Endothelial cell of umbilical vein (primary cell): Measurements from ENCODE around the gene ADCYAP1R1. TPM values are rescaled to one million over a fixed set of nuclear protein-coding genes. Genes with fewer than 3 reads are reported as not detected.

Source experiments
- BruUV-seq: library from RNA; stranded (reverse); fragments of 400-500 nt; replicated peaks from 2 replicates; lab custom pipeline; 2021; lab: Mats Ljungman, UMichigan
- CTCF ChIA-PET: fragments of 300-600, 350-600 bp; sonication (Branson Sonifier 250); formaldehyde crosslinking; loops from one replicate; lab custom pipeline; 2021; ENCODE audit warnings: antibody characterized with exemption, inconsistent platforms; lab: Charles Lee
- POLR2A ChIA-PET: fragments of 300-600, 350-600 bp; sonication (Branson Sonifier 250); formaldehyde crosslinking; loops from one replicate; lab custom pipeline; 2021; ENCODE audit warnings: antibody characterized with exemption, inconsistent platforms; lab: Charles Lee
- DNase-seq: peaks from one replicate; pipeline ENCODE4 v3.0.0-alpha.2; 2011; ENCODE audit warnings: low read depth, low spot score
- FAIRE-seq: peaks from 2 replicates; lab custom pipeline; 2011; peaks lifted over from hg19 to GRCh38; lab: Jason Lieb, UNC
- H2AFZ ChIP-seq: 2 replicates; pipeline ENCODE4 v1.6.0; 2012; ENCODE audit warnings: low read depth, low read length, control low read depth, inconsistent platforms
- H3K27ac ChIP-seq: 2 replicates; pipeline ENCODE4 v1.5.1; 2011; ENCODE audit warnings: low read depth, mild to moderate bottlenecking, control low read depth, low read length, moderate library complexity; ENCODE audit not compliant: insufficient read depth
- H3K27me3 ChIP-seq, 2 experiments: 2 replicates each; pipeline versions ENCODE4 v1.6.0 to v1.6.1; 2011; ENCODE audit warnings: low read length in 2 of 2, mixed read lengths in 1 of 2; ENCODE audit not compliant: control insufficient read depth in 2 of 2, insufficient read depth in 2 of 2
- H3K36me3 ChIP-seq, 2 experiments: 2 replicates in 1 of 2; 3 replicates in 1 of 2; pipeline ENCODE4 v1.5.1; 2011; ENCODE audit warnings: low read length in 2 of 2, mild to moderate bottlenecking in 1 of 2, moderate library complexity in 1 of 2; ENCODE audit not compliant: control insufficient read depth in 2 of 2, insufficient read depth in 2 of 2; ENCODE audit errors: extremely low read depth in 1 of 2
- H3K4me1 ChIP-seq: 3 replicates; pipeline ENCODE4 v1.5.1; 2011; ENCODE audit warnings: mild to moderate bottlenecking, low read length; ENCODE audit not compliant: control insufficient read depth, insufficient read depth; ENCODE audit errors: extremely low read depth
- H3K4me2 ChIP-seq: 2 replicates; pipeline ENCODE4 v1.6.1; 2011; ENCODE audit warnings: low read length, control low read depth, mixed read lengths; ENCODE audit not compliant: insufficient read depth
- H3K4me3 ChIP-seq, 3 experiments: fragments of 200-600 bp in 1 of 3; sonication (generic), shearing (Covaris generic) in 1 of 3; replicated peaks in 1 of 3; 2 replicates each; pipeline ENCODE4 v1.5.1; 2011 to 2016; ENCODE audit warnings: control low read depth in 3 of 3, low read length in 3 of 3, mild to moderate bottlenecking in 2 of 3, inconsistent platforms in 1 of 3, low read depth in 1 of 3, moderate library complexity in 1 of 3; ENCODE audit not compliant: insufficient read depth in 1 of 3
- H3K79me2 ChIP-seq: 2 replicates; pipeline ENCODE4 v1.6.0; 2012; ENCODE audit warnings: low read length, inconsistent platforms; ENCODE audit not compliant: control insufficient read depth, insufficient read depth
- H3K9ac ChIP-seq: replicated peaks from 2 replicates; pipeline ENCODE3; 2011; ENCODE audit warnings: low read length, control low read depth; ENCODE audit not compliant: insufficient read depth; ENCODE audit errors: extremely low read depth
- H3K9me1 ChIP-seq: replicated peaks from 3 replicates; pipeline ENCODE4 v1.6.0; 2011; ENCODE audit warnings: mild to moderate bottlenecking, low read length; ENCODE audit not compliant: control insufficient read depth, insufficient read depth; ENCODE audit errors: extremely low read depth
- H3K9me3 ChIP-seq: replicated peaks from 2 replicates; pipeline ENCODE4 v1.5.1; 2012; ENCODE audit warnings: low read length, inconsistent platforms; ENCODE audit not compliant: control insufficient read depth, insufficient read depth
- H4K20me1 ChIP-seq: replicated peaks from 2 replicates; pipeline ENCODE3; 2011; ENCODE audit warnings: mild to moderate bottlenecking, low read length; ENCODE audit not compliant: control insufficient read depth, insufficient read depth; ENCODE audit errors: extremely low read depth
- EZH2 ChIP-seq: IDR thresholded peaks from 2 replicates; pipeline ENCODE4 v1.6.1; 2012; ENCODE audit warnings: borderline replicate concordance, low read depth, mild to moderate bottlenecking, moderate library complexity, low read length, inconsistent platforms; ENCODE audit not compliant: severe bottlenecking
- FOS ChIP-seq: IDR thresholded peaks from 2 replicates; pipeline ENCODE4 v1.6.1; 2011; ENCODE audit warnings: mild to moderate bottlenecking, low read length, moderate library complexity, borderline replicate concordance; ENCODE audit not compliant: insufficient read depth
- GATA2 ChIP-seq: IDR thresholded peaks from 2 replicates; pipeline ENCODE4 v1.7.0; 2011; ENCODE audit warnings: low read depth, mild to moderate bottlenecking, moderate library complexity, mixed read lengths, low read length; ENCODE audit not compliant: insufficient read length, insufficient read depth
- JUN ChIP-seq: IDR thresholded peaks from 2 replicates; pipeline ENCODE4 v1.6.1; 2011; ENCODE audit warnings: borderline replicate concordance, low read depth; ENCODE audit not compliant: insufficient read length, insufficient read depth
- MYC ChIP-seq: IDR thresholded peaks from one replicate; pipeline ENCODE4 v1.6.1; 2011; ENCODE audit warnings: mild to moderate bottlenecking, low read depth, low read length
- POLR2A ChIP-seq: IDR thresholded peaks from 2 replicates; pipeline ENCODE4 v1.6.1; 2012; ENCODE audit warnings: low read depth, mild to moderate bottlenecking, control low read depth, low read length
- POLR2AphosphoS5 ChIP-seq: IDR thresholded peaks from 2 replicates; pipeline ENCODE4 v1.6.1; 2012; ENCODE audit warnings: low read depth, mild to moderate bottlenecking, control low read depth, low read length, moderate library complexity; ENCODE audit not compliant: insufficient read depth
- dilution Hi-C: fragments of 300-500 bp; cut with MboI; formaldehyde crosslinking; loops from one replicate; pipeline ENCODE4 v1.15.0; 2019; ENCODE audit warnings: low sequenced_read_pairs; ENCODE audit not compliant: extremely low pct_ligation_motif_present
- intact Hi-C: fragments of 100-400 bp; cut with micrococcal nuclease; formaldehyde crosslinking; loops from one replicate; pipeline ENCODE4 v1.10.0; 2022
- polyA plus RNA-seq, 4 experiments: library from polyadenylated mRNA; depleted of rRNA in 3 of 4; stranded (reverse) in 3 of 4; unstranded in 1 of 4; fragments of >200 nt; gene quantifications; 2 replicates each; pipeline versions ENCODE4 v1.2.1 to v1.2.3, GENCODE V29; 2011 to 2012; ENCODE audit warnings: missing spikeins in 1 of 4
- total RNA-seq: library from RNA; stranded (reverse); gene quantifications from 2 replicates; pipeline ENCODE4 v1.2.3, GENCODE V29; 2021
- TF ChIP-seq, protein P1 (sequence below), 2 donors: IDR thresholded peaks; 1 replicate in 1 of 2; 2 replicates in 1 of 2; pipeline ENCODE4 v1.5.1; 2011; ENCODE audit warnings: low read length in 2 of 2, mild to moderate bottlenecking in 2 of 2, moderate library complexity in 2 of 2, control low read depth in 1 of 2, inconsistent platforms in 1 of 2, low read depth in 1 of 2; ENCODE audit not compliant: insufficient read depth in 1 of 2; ENCODE audit errors: extremely low read depth in 1 of 2
- TF ChIP-seq, protein P2 (sequence below): IDR thresholded peaks from 2 replicates; pipeline ENCODE4 v1.6.1; 2011; ENCODE audit not compliant: insufficient read depth, insufficient read length

ADCYAP1R1 gene
- total and polyA plus RNA-seq, 2 donors (not counting 3 experiments of a cell fraction or from before 2014, with no cell fraction given), result 0.04 TPM; not detected in 1

DNA sequence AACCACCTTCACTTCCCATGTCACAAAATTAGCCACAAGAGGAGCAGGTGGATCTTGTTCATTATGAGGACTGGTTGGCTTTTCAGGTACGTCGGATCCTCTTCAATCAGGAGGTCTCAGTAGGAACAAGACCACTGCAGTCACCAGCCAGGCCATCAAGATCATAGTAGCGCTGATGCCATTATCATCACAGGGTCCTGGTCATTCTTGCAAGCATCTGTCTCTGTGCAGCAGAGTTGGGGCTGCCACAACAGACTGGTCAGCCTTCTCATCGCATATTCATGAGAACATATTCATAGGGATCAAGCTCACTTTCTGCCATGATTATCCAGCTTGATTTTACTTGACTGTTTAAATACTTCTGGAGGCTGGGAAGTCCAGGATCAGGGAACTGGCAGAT, 67.1 kb downstream of the ADCYAP1R1 start:
- H3K4me1 ChIP-seq, result no peaks in the 10 kb centered on the region
- BruUV-seq, result no TSS peak
- intact Hi-C loops, result no loop called here

More for the DNA sequence above, 67.1 kb downstream of the ADCYAP1R1 start:
- Histone ChIP-seq H3K79me2 (no peaks in the 10 kb centered on the region), H2AFZ (no peak overlapping the region), H3K4me2 (no peak overlapping the region), H3K36me3 (no peaks in the 10 kb centered on the region), H3K27ac (no peak overlapping the region), H3K4me3 (no peak overlapping the region), H3K9me3 (no peaks in the 10 kb centered on the region), H3K27me3 (peaks cover 0 to 17% of the 10 kb centered on the region in 2 experiments), H3K9me1 (no peaks in the 10 kb centered on the region), H3K9ac (no peak overlapping the region), H4K20me1 (no peaks in the 10 kb centered on the region)
- DNase-seq (no peak), FAIRE-seq (no peak)
- TF ChIP-seq EZH2 (no peak), GATA2 (no peak), JUN (no peak), POLR2A (no peak), MYC (no peak), FOS (no peak), POLR2AphosphoS5 (no peak)
- TF ChIP-seq, protein P1, sequence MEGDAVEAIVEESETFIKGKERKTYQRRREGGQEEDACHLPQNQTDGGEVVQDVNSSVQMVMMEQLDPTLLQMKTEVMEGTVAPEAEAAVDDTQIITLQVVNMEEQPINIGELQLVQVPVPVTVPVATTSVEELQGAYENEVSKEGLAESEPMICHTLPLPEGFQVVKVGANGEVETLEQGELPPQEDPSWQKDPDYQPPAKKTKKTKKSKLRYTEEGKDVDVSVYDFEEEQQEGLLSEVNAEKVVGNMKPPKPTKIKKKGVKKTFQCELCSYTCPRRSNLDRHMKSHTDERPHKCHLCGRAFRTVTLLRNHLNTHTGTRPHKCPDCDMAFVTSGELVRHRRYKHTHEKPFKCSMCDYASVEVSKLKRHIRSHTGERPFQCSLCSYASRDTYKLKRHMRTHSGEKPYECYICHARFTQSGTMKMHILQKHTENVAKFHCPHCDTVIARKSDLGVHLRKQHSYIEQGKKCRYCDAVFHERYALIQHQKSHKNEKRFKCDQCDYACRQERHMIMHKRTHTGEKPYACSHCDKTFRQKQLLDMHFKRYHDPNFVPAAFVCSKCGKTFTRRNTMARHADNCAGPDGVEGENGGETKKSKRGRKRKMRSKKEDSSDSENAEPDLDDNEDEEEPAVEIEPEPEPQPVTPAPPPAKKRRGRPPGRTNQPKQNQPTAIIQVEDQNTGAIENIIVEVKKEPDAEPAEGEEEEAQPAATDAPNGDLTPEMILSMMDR (IDR thresholded peaks at IDR 0.05; ENCODE audit: extremely low read depth in 1 of 2, insufficient read depth in 1 of 2, low read depth in 1 of 2, low read length in 2 of 2), result no peak
- TF ChIP-seq, protein P2, sequence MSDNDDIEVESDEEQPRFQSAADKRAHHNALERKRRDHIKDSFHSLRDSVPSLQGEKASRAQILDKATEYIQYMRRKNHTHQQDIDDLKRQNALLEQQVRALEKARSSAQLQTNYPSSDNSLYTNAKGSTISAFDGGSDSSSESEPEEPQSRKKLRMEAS, result no peak
- dilution Hi-C loops, result no loop called here
- ChIA-PET POLR2A (no interaction called here), CTCF (interaction anchor here (0.9 to 13.1 kb wide), 3 partner anchors 12 to 181 kb away, joined by 3 to 1079 read pairs (median 4); no protein-coding TSS in a partner anchor)
